A172 (cell line): ENCODE measurements around the gene POGZ. TPM values are rescaled to one million over a fixed set of nuclear protein-coding genes. Genes with fewer than 3 reads are reported as not detected.
A peak's percentile ranks its signal among the peaks of the same experiment; 100 is the strongest.

Experiments
- DNase-seq: peaks from one replicate; pipeline ENCODE4 v3.0.0-alpha.2; 2015; ENCODE audit warnings: low spot score
- total RNA-seq: library from RNA; depleted of rRNA; stranded (reverse); fragments of >200 nt; shearing (Covaris generic); gene quantifications from 2 replicates; pipeline ENCODE4 v1.2.3, GENCODE V29; 2014; rRNA removed

Gene POGZ, protein sequence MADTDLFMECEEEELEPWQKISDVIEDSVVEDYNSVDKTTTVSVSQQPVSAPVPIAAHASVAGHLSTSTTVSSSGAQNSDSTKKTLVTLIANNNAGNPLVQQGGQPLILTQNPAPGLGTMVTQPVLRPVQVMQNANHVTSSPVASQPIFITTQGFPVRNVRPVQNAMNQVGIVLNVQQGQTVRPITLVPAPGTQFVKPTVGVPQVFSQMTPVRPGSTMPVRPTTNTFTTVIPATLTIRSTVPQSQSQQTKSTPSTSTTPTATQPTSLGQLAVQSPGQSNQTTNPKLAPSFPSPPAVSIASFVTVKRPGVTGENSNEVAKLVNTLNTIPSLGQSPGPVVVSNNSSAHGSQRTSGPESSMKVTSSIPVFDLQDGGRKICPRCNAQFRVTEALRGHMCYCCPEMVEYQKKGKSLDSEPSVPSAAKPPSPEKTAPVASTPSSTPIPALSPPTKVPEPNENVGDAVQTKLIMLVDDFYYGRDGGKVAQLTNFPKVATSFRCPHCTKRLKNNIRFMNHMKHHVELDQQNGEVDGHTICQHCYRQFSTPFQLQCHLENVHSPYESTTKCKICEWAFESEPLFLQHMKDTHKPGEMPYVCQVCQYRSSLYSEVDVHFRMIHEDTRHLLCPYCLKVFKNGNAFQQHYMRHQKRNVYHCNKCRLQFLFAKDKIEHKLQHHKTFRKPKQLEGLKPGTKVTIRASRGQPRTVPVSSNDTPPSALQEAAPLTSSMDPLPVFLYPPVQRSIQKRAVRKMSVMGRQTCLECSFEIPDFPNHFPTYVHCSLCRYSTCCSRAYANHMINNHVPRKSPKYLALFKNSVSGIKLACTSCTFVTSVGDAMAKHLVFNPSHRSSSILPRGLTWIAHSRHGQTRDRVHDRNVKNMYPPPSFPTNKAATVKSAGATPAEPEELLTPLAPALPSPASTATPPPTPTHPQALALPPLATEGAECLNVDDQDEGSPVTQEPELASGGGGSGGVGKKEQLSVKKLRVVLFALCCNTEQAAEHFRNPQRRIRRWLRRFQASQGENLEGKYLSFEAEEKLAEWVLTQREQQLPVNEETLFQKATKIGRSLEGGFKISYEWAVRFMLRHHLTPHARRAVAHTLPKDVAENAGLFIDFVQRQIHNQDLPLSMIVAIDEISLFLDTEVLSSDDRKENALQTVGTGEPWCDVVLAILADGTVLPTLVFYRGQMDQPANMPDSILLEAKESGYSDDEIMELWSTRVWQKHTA (N-terminal part only)
- total RNA-seq = 29.1 and 30.3 TPM in 2 replicates

DNA sequence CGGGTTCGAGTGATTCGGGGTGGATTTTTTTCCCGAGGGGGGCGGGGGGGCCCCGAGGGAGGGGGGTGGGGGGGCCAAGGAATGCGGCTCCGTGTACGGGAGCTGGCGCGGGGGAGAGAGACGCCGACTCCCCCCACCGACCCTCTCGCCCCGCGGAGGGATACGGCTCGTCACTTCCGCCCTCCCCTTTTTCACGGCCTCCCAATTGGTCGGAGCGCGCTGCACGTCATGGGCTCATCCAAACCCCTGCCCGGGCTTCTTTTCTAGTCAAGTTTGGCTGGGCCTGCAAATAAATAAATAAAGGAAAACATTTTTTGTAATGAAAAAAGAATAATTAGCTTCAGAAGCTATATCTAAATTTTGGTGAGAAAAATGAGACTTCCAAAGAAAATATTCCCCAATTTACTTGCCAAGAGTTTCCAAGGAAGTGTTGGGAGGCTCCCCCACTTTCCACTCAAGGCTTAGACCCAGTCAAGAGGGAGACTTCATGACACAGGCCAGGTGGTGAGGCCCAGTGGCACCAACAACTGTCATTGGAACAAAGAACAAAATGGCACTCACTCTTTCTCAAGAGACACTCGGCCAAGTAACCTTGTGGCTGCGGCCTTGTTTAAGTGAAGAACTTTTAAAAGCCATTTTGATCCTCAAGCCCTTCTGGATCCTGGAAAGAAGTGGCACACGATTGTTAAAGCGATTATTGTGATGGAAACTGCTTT is at the start of gene POGZ:
POGZ (minus strand) TSS at position 164 of the 716 bp plus-strand sequence. CDS start 17,290 bp downstream, outside the sequence.
- peak; percentile 97 for DNase-seq

DNA sequence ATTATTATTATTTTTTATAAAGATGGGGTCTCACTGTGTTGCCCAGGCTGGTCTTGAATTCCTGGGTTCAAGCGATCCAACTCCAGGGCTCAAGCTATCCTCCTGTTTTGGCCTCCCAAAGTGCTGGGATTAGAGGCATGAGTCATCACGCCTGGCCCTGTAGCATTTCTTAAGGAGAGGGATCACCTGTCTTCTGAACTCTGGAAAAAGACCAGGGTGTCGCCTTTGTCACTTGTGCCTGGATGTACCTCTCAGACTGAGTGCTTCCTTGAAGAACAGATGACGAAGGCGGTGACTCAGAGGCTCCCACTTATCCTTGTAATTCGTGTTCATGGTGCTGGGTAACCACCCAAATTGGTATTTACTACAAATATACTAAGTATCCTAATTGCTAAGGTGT is 49.5 kb upstream of the POGZ start:
- DNase-seq = peak; percentile 82

DNA sequence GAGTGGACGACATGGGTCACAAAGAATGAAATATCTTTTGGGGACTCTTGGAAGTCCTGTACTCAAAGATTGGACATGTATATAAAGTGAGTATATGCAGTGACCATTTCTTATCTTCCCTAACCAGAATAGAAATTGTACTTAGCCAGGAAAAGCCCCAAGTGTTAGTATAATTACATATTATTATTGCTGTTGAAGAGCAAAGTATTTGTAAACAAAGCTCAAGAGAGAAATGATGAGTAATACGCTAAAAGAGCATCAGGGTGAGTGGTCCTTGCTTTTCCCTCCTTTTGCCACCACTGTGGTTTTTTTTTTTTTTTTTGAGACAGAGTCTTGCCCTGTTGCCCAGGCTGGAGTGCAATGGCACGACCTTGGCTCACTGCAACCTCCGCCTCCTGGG is 45.5 kb upstream of the POGZ start:
- DNase-seq = no peak

DNA sequence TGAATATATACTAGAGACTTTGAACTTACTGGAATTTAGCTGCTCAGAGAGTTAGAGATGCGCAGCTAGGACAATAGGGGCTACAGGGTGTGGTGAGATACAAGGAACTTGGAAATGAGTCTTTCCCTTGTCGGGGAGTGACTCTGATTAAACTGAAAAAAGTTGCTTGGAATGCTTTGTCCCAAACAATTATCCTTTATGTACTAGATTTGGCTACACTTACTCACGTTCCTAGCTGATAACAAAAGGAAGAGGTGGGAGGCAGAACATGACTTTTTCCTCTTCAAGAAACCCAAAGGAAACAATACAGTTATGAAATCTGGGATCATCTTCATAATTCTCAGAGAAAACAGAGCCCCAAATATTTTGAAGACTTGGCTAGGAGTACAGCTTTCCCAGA is 45.0 kb upstream of the POGZ start:
- peak; percentile 61 for DNase-seq

DNA sequence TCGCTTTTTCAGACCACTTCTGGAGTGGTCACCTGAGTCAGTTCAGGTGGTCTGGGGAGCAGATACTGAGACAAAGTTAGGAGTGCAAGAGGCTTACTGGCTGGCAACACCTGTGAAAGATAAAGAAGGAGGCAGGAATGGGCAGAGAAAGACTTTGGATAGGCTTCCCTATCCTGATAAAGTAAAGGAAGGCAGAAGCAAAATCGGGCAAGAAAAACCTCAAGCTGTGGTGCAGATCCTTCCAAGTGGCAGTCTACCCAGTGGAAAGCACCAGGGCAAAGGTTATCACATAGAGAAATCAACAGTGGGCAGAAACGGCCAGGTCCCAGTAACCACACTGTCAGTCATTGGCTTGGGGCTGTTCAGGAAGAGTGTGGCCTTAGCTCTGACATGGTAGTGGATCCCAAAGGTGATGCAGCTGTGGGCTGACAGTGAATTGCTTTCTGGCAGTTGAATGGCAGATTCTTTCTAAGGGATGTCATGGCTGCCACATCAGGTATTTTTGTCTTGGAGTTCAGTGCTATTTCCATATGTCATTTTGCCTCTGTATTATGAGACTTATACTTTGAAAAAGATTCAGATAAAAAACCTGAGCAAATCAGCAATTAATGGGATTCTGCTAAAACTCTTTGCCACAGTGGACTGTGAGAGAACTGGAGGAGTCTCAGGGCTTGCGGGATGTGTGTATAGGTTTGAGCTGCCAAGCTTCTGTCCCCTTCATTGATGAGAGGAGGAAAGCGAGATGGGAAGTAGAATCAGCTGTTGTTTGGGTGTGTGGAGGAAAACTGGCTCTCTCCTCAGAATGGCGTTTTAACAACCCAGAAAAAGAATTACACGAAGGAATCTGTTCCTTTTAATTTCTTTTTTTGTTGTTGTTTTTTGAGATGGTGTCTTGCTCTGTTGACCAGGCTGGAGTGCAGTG is 43.8 kb upstream of the POGZ start:
- peak; percentile 86 for DNase-seq

DNA sequence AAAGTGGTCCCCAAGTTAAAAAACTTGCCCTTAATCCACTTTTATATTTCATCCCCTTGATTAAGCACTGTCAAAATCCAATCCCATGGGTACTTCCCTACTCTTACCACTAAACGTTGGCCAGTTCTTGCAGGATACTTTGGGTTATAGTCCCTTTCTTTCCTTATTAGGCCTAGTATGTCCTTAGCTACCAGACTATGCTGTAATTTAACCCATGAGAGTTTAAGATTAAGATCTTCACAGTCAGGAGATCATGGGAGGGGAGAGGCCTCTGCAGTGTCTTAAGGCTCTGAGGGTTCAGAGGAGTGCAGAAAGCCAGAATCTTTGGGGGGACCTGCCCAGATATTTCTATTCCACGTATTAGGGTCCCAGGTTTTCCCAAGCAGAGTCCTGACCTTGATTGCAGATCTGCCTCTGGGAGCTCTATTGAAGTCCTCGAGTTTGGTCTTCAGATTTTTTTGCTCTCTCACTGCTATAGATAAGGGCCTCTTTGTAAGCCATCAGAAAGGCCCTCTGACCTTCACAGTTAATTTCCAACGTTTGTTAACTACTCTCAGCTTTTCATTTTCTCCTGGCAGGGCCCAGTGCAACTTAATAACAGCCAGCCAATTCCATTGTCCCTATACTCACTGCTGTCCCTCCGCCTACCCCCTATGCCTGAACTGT is 42.9 kb upstream of the POGZ start:
- DNase-seq = no peak

DNA sequence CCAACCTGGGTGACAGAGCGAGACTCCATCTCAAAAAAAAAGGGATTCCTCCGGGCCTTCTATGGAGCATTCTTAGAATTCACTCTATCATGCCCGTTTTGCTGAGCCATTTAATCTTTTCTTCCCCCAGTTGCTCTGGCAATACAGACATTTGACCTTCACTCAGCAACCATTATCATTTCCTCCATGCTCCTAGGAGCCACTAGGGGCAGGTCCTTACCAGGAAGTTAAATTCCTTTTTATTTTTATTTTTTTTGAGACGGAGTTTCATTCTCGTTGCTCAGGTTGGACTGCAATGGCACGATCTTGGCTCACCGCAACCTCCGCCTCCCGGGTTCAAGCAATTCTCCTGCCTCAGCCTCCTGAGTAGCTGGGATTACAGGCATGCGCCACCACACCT is 42.2 kb upstream of the POGZ start:
- no peak for DNase-seq

DNA sequence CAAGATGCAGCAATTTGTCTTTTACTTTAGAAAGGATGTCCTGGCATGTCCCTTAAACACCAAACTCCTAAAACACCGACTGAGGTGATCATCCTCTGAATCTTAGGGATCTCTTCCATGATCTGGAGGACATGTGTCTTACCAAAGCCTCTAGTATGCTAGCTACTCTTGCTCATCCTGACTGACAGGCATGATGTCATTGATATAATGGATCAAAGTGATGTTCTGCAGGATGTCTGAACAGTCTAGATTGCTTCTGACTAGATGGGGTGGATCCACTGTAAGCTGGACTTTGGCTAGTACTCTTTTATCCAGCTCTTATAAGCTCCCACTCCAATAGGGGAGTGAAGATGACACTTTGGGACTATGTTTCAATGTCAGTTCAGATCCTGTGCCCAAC is 40.6 kb upstream of the POGZ start:
- DNase-seq = no peak

DNA sequence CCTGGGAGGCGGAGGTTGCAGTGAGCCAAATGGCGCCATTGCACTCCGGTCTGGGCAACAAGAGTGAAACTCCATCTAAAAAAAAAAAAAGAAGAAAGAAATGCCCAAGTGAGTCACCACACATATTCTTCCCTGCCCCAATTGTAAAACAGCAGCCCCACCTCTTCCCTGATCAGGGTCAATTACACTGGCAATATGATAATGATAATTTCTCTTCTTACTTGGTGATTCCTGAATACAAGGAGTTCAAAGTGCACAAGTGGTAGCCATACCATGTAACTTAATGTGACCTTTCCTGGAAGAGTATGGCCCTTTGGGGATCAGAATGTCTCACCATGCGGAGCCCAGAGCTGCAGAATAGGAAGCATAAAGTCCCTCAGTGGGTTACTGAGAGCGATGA is 40.1 kb upstream of the POGZ start:
- no peak for DNase-seq

DNA sequence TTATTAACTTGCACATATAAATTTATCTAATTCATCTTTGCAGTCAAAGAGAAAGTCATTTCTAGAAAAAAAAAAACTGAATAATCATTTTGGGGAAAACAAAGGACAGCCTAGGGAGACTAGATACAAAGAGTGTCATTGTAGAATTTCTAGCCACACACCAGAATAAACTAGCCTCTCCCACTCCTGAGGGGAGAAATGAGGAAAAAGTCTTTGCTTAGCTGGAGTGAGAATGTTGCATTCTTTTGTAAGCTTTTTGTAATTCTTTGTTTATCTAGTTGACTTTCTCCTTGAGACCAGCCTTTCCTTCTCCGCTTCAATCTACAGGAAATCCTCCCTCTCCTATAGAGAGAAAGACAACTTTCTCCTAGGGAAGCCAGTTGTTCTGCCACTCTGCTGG is 36.0 kb upstream of the POGZ start:
- DNase-seq = no peak

DNA sequence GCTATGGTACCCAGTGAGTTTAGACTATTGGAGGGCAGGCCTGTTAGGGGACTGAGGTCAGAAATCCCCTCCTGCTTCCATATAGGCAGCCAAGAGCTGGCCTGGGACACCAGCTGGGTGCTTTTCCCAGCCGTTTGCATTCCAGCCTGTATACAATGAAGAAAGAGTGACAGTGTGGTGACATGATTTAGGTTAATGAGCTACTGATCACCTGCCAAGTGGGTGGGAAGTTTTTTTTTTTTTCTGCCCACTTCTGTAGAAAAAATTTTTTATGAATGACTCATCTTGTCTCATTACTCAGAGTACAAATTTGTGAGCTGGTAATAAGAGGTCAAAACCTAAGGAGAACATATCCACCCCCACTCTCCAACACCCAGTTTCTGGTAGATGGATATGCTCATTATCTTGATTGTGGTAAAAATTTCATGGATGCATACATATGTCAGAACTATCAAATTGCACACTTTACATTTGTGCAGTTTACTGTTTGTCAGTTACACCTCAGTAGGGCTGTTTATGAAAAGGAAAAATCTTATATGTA is 35.5 kb upstream of the POGZ start:
- peak; percentile 100 for DNase-seq

DNA sequence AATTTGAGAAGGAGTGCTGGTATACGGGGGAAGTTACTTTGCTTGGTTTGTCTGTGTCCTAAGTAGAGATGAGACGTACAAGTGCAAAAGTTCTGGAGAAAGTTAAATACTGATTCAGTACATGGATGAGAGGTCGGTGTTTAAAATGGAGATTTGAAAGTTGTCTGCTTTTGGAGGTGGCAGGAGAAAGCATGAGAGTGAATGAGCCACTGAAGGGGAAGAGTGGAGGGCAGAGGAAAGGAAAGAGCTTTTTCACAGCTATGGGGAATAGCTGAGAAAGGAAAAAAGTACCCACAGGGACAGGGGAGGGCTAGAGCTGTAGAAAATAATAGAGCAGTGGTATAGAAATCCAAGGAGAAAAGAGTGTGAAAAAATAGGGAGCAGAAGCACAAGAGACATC is 33.7 kb upstream of the POGZ start:
- no peak for DNase-seq

DNA sequence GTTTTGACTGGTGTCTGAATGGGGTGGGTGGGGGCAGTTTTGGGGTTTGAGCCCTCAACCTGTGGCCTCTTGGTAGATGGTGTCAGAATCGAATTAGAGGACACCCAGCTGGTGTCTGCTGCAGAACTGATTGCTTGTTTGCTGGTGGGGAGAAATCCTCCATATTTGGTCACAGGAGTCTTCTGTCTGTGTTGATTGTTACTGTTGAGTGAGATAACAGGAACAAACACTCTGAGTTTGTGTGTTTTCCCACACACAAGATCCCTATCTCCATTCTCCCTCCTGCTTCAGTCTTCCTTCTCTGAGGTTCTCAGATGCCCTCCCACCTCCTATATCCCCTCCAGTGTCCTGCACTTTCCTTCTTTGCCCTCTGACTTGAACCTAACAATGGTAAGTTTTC is 32.8 kb upstream of the POGZ start:
- no peak for DNase-seq

DNA sequence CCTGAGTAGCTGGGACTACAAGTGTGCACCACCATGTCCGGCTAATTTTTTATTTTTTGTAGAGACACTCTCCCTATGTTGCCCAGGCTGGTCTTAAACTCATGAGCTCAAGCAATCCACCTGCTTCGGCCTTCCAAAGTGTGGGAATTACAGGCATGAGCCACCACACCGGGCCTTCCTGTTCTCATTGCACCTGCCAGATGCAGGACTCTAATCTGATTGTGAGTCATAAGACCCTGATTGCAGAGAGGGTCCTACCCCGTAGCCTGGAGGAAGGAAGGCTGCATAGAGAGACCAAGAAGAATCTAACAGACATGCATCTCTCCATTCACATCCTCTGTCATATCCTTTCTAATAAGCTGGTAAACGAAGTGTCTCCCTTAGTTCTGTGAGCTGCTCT is 32.3 kb upstream of the POGZ start:
- DNase-seq = no peak

DNA sequence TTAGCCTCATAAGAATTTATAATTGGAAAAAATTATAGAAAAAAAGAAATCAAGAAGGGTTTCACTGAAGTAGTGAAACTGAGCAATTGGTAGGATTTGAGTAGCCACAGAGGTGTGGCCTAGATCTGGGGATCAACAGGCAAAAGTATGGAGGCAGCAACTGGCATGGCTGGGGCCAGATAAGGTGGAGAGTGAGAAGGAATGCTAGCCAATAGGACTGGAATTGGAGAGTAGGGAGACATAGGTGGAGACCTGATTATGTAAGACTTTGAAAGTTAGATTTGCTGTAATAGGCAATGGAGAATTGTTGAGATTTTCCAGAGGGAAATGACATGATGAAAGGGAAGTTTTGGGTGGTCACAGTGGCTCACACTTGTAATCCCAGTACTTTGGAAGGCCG is 27.3 kb upstream of the POGZ start:
- no peak for DNase-seq

DNA sequence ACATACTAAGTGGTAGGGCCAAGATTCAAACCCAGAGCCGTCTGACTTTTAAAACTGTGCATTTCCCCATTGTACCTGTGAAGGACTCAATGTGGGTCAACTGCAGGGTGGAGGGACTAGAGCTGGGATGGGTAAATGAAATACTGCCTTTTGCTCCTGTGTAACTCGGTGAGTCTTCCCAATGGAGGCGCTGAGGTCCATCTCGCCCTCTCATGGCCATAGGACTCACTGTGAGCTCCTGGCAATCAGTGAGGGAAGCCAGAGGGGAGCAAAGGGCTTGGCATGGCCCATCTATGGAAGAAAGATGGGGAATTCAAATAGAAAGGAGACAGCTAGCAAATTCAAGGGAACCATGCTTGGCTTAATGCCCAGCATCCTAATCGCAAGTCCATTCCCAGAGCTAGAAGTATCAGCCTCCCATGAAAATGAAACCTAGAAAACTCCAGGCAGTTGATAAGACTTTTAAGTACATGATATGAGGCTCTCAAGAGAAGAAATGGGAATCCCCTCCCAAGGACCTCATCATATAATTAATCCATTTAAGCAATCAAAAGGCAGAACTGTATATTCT is 26.5 kb upstream of the POGZ start:
- DNase-seq = no peak

DNA sequence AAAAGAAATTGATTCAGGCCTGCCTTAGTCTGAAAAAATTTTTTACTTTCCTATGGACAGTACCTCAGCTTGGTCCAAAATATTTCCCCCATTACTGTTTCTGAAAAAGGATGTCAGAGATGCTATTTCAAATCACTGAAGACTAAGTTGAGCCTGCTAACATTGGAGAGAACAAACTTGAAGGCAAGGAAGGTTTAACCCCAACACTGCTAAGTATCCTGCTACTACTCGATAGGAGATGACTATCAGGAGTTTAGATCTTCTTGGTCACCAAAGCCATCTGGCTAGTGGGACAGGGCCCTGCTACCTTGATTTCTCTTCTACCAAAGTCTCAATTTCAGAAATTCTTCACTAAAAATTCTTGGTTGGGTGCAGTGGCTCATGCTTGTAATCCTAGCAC is 22.7 kb upstream of the POGZ start:
- no peak for DNase-seq

DNA sequence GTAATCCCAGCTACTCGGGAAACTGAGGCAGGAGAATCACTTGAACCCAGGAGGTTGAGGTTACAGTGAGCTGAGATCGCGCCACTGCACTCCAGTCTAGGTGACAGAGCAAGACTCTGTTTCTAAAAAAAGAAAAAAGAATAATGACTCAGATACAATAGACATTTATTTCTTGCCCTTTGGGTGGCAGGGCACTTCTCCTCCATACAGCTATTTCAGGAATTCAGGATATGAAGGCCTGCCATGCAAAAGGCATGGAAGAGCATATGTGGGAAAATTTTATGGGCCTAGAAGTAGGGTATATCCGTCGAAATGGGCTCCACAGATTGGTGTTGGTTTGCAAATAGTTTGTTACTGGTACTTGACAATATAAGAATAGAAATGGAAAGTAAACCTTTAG is 20.2 kb upstream of the POGZ start:
- peak; percentile 88 for DNase-seq

DNA sequence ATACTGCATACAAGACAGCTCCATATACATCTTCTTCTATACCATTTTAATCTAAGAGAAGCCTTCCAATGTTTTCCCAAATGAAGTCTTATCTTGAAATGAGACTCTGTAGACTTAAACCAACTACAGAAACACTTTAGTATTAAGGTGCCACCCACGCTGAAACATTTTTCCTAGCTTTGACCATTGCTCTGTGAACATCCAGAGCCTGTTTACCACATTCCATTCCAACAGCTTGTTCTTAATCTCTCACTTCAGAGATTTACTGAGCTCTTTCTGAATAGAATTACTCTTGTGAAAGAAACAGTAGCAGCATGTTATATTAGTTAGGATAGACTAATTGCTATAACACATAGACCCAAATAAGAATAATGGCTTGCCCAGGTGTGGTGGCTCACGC is 19.6 kb upstream of the POGZ start:
- no peak for DNase-seq
